Lower leg skin (tissue), 3 donors: ENCODE results near the gene STIL.
"Not testable (repeated sequence)": the region's sequence is repeated elsewhere in the genome, so short reads cannot be mapped to it uniquely, and the experiment has no call there.

Source experiments
- POLR2A ChIP-seq, 2 donors: fragments of 450-650 bp; IDR thresholded peaks; one replicate each; pipeline ENCODE4 v1.6.1; 2016 to 2017; ENCODE audit warnings: antibody characterized with exemption in 2 of 2, mild to moderate bottlenecking in 1 of 2, moderate library complexity in 1 of 2
- TF ChIP-seq, protein P1 (sequence below), 3 donors: fragments of 450-650 bp; IDR thresholded peaks; one replicate each; pipeline ENCODE4 v1.5.1; 2016; ENCODE audit warnings: antibody characterized with exemption in 3 of 3, mild to moderate bottlenecking in 3 of 3, moderate library complexity in 2 of 3

DNA sequence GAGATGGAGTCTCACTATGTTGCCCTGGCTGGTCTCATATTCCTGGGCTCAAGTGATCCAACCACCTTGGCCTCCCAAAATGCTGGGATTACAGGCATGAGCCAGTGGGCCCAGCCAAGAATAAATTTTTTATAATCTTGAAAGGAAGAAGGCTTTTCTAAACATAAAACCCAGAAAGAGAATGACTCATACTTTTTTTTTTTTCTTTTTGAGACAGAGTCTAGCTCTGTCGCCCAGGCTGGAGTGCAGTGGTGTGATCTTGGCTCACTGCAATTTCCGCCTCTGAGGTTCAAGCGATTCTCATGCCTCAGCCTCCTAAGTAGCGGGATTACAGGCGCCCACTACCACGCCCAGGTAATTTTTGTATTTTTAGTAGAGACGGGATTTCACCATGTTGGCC lies 38.1 kb downstream of the STIL start:
- TF ChIP-seq, protein P1, sequence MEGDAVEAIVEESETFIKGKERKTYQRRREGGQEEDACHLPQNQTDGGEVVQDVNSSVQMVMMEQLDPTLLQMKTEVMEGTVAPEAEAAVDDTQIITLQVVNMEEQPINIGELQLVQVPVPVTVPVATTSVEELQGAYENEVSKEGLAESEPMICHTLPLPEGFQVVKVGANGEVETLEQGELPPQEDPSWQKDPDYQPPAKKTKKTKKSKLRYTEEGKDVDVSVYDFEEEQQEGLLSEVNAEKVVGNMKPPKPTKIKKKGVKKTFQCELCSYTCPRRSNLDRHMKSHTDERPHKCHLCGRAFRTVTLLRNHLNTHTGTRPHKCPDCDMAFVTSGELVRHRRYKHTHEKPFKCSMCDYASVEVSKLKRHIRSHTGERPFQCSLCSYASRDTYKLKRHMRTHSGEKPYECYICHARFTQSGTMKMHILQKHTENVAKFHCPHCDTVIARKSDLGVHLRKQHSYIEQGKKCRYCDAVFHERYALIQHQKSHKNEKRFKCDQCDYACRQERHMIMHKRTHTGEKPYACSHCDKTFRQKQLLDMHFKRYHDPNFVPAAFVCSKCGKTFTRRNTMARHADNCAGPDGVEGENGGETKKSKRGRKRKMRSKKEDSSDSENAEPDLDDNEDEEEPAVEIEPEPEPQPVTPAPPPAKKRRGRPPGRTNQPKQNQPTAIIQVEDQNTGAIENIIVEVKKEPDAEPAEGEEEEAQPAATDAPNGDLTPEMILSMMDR (IDR thresholded peaks at IDR 0.05): not testable (repeated sequence)
- TF ChIP-seq POLR2A (IDR thresholded peaks at IDR 0.05): not testable (repeated sequence)
